ENCODE measurements around the gene MYH11. TPM values are rescaled to one million over a fixed set of nuclear protein-coding genes. Genes with fewer than 3 reads are reported as not detected.

The MYH11 gene
- polyA plus RNA-seq, 3 donors: 0.06 TPM; not detected in 2

DNA sequence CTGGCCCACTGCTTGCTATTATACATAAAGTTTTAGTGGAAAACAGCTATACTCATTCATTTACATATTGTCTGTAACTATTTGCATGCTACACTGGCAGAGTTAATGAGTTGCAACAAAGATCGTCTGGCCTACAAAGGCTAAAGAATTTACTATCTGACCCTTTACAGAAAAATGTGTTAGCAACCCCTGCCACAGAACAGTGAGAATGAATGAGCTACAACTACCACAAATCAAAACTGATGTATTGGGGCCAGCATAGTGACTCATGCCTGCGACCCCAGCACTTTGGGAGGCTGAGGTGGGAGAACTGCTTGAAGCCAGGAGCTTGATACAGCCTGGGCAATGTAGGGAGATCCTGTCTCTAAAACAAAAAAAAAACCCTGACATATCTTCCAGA, 92.7 kb downstream of the MYH11 start:
- H3K27me3 ChIP-seq (ENCODE audit: control insufficient read depth in 2 of 2, insufficient read depth in 2 of 2, low read length in 2 of 2): no peaks in the 10 kb centered on the region
- H3K4me1 ChIP-seq (ENCODE audit: control insufficient read depth in 1 of 2, insufficient read depth in 2 of 2, low read length in 2 of 2): no peaks in the 10 kb centered on the region
- no peak overlapping the region for H3K9ac ChIP-seq (ENCODE audit: insufficient read depth, low read length, poor library complexity, severe bottlenecking)
- Mint-ChIP-seq H3K36me3 (no peaks in the 10 kb centered on the region), H3K27ac (no peak overlapping the region), H3K4me3 (no peak overlapping the region), H3K9me3 (peaks cover 0 to 13% (median 9%) of the 10 kb centered on the region in 7 donors), H3K4me1 (no peaks in the 10 kb centered on the region), H3K27me3 (ENCODE audit: low read depth in 3 of 3) (peaks cover 0 to 4% (median 1%) of the 10 kb centered on the region in 3 donors)
- H3K4me3 ChIP-seq (replicated peaks in 1 of 3; ENCODE audit: low read depth in 2 of 3, low read length in 3 of 3): no peak overlapping the region
- H3K36me3 ChIP-seq (replicated peaks in 1 of 2; ENCODE audit: control insufficient read depth in 1 of 2, insufficient read depth in 2 of 2, low read length in 2 of 2): no peaks in the 10 kb centered on the region
- peaks cover 0 to 10% of the 10 kb centered on the region in 2 donors for H3K9me3 ChIP-seq (replicated peaks in 1 of 2; ENCODE audit: control insufficient read depth in 1 of 2, insufficient read depth in 1 of 2, low read length in 2 of 2)
- H3K4me2 ChIP-seq (replicated peaks; ENCODE audit: extremely low read depth, low read length, poor library complexity, severe bottlenecking): no peak overlapping the region
- no peaks in the 10 kb centered on the region for H4K20me1 ChIP-seq (ENCODE audit: insufficient read depth, low read length)
- H2AFZ ChIP-seq (ENCODE audit: insufficient read depth, low read depth, low read length, poor library complexity, severe bottlenecking): no peak overlapping the region
- no peak overlapping the region for H3K27ac ChIP-seq (ENCODE audit: low read depth in 1 of 2, low read length in 2 of 2)
- no peak for TF ChIP-seq CTCF (IDR thresholded peaks at IDR 0.05)
- H3K79me2 ChIP-seq (ENCODE audit: insufficient read depth, low read length): no peaks in the 10 kb centered on the region
- intact Hi-C loops (cut with micrococcal nuclease): loop anchor here in 1 of 2 donors (5.0 kb wide), 1 partner anchor 363 kb away; no protein-coding TSS in a partner anchor
- 83% methylated on average over 1 of the region's 2 CpGs for WGBS (ENCODE audit: insufficient coverage)
- DNase-seq: no peak

- Mint-ChIP-seq H3K4me1 (no peaks in the 10 kb centered on the region), H3K36me3 (no peaks in the 10 kb centered on the region), H3K27me3 (ENCODE audit: low read depth in 3 of 3) (peaks cover 0 to 7% (median 3%) of the 10 kb centered on the region in 3 donors), H3K9me3 (no peaks in the 10 kb centered on the region), H3K4me3 (no peak overlapping the region), H3K27ac (no peak overlapping the region)
- intact Hi-C loops (cut with micrococcal nuclease): loop anchor here in 1 of 2 donors (5.0 kb wide), 1 partner anchor 367 kb away; no protein-coding TSS in a partner anchor
- no peaks in the 10 kb centered on the region for H3K36me3 ChIP-seq (replicated peaks in 1 of 2; ENCODE audit: control insufficient read depth in 1 of 2, insufficient read depth in 2 of 2, low read length in 2 of 2)
- DNase-seq: no peak
- H4K20me1 ChIP-seq (ENCODE audit: insufficient read depth, low read length): no peaks in the 10 kb centered on the region
- no peaks in the 10 kb centered on the region for H3K4me1 ChIP-seq (ENCODE audit: control insufficient read depth in 1 of 2, insufficient read depth in 2 of 2, low read length in 2 of 2)
- TF ChIP-seq CTCF (IDR thresholded peaks at IDR 0.05): no peak
- H3K4me3 ChIP-seq (replicated peaks in 1 of 3; ENCODE audit: low read depth in 2 of 3, low read length in 3 of 3): no peak overlapping the region
- H3K9me3 ChIP-seq (replicated peaks in 1 of 2; ENCODE audit: control insufficient read depth in 1 of 2, insufficient read depth in 1 of 2, low read length in 2 of 2): no peaks in the 10 kb centered on the region
- no peak overlapping the region for H2AFZ ChIP-seq (ENCODE audit: insufficient read depth, low read depth, low read length, poor library complexity, severe bottlenecking)
- H3K27ac ChIP-seq (ENCODE audit: low read depth in 1 of 2, low read length in 2 of 2): no peak overlapping the region
- H3K27me3 ChIP-seq (ENCODE audit: control insufficient read depth in 2 of 2, insufficient read depth in 2 of 2, low read length in 2 of 2): no peaks in the 10 kb centered on the region
- H3K4me2 ChIP-seq (replicated peaks; ENCODE audit: extremely low read depth, low read length, poor library complexity, severe bottlenecking): no peak overlapping the region
- H3K9ac ChIP-seq (ENCODE audit: insufficient read depth, low read length, poor library complexity, severe bottlenecking): no peak overlapping the region
- WGBS (ENCODE audit: insufficient coverage): 91% methylated on average over 1 of the region's 1 CpG
- H3K79me2 ChIP-seq (ENCODE audit: insufficient read depth, low read length): no peaks in the 10 kb centered on the region
Observed at GRCh38 chr16:15760129-15760528, 96.7 kb downstream of the MYH11 start.
